Stimulated activated naive B cell treated with anti-CD40 and anti-IgM and Interleukin-4, amounts not matched to agents 10 μg/mL and 1 μg/mL and 100 μg/mL, for 72 hours (primary cell): ENCODE results near the gene DENND11.
A peak's percentile ranks its signal among the peaks of the same experiment; 100 is the strongest.

Experiments
- ATAC-seq, 2 donors: fragments of 150-1000 bp; cut with Tn5 transposase; replicated peaks; 2 replicates each; pipeline ENCODE4 v1.10.0; 2021; ENCODE audit warnings: moderate library complexity in 1 of 2
- DNase-seq: peaks from one replicate; pipeline ENCODE4 v3.0.0; 2021
- H3K27ac Mint-ChIP-seq: one replicate; pipeline ENCODE4 v1.8.0; 2022; ENCODE audit warnings: mild to moderate bottlenecking, mixed read lengths
- H3K27me3 Mint-ChIP-seq, 2 donors: one replicate each; pipeline ENCODE4 v1.8.0; 2022; ENCODE audit warnings: mixed read lengths in 2 of 2
- H3K36me3 Mint-ChIP-seq, 2 donors: one replicate each; pipeline ENCODE4 v1.8.0; 2022; ENCODE audit warnings: mixed read lengths in 2 of 2, mild to moderate bottlenecking in 1 of 2
- H3K4me1 Mint-ChIP-seq, 2 donors: one replicate each; pipeline ENCODE4 v1.8.0; 2022; ENCODE audit warnings: mixed read lengths in 2 of 2, mild to moderate bottlenecking in 1 of 2
- H3K4me3 Mint-ChIP-seq, 2 donors: one replicate each; pipeline ENCODE4 v1.8.0; 2022; ENCODE audit warnings: mild to moderate bottlenecking in 2 of 2, mixed read lengths in 2 of 2, moderate library complexity in 1 of 2
- H3K9me3 Mint-ChIP-seq, 2 donors: one replicate each; pipeline ENCODE4 v1.8.0; 2022; ENCODE audit warnings: mixed read lengths in 2 of 2, mild to moderate bottlenecking in 1 of 2

Gene DENND11

GRCh38 chr7:141702047-141702567 lies at the start of gene DENND11:
DENND11 (minus strand) TSS chr7:141702166; CDS start chr7:141702153, 13 bp downstream.
- Mint-ChIP-seq H3K4me1 (peaks cover 35 to 46% of the 10 kb centered on the region in 2 donors), H3K27me3 (no peaks in the 10 kb centered on the region), H3K4me3 (peak within 1 kb of the TSS; percentile 80 to 81), H3K27ac (peak within 1 kb of the TSS; percentile 79), H3K36me3 (peaks cover 0 to 1% of the 10 kb centered on the region in 2 donors), H3K9me3 (no peaks in the 10 kb centered on the region)
- DNase-seq (peak; percentile 21), ATAC-seq (peak; percentile 76 to 82)

GRCh38 chr7:141748396-141748795 lies 46.4 kb upstream of the DENND11 start:
- Mint-ChIP-seq H3K36me3 (peaks cover 45 to 63% of the 10 kb centered on the region in 2 donors), H3K4me3 (no peak overlapping the region), H3K9me3 (peaks cover 4 to 7% of the 10 kb centered on the region in 2 donors), H3K27me3 (no peaks in the 10 kb centered on the region), H3K27ac (no peak overlapping the region), H3K4me1 (peaks cover 1 to 10% of the 10 kb centered on the region in 2 donors)
- ATAC-seq (no peak), DNase-seq (no peak)

- no peak for DNase-seq
- Mint-ChIP-seq H3K4me1 (peaks cover 15 to 33% of the 10 kb centered on the region in 2 donors), H3K27me3 (no peaks in the 10 kb centered on the region), H3K9me3 (no peaks in the 10 kb centered on the region), H3K36me3 (peaks cover 28 to 53% of the 10 kb centered on the region in 2 donors), H3K4me3 (no peak overlapping the region), H3K27ac (no peak overlapping the region)
- no peak for ATAC-seq
These were observed 42.2 kb upstream of the DENND11 start for GRCh38 chr7:141744131-141744530.

- DNase-seq (no peak), ATAC-seq (no peak)
- H3K36me3 Mint-ChIP-seq, result peaks cover 31 to 54% of the 10 kb centered on the region in 2 donors
- H3K4me1 Mint-ChIP-seq, result peaks cover 17 to 38% of the 10 kb centered on the region in 2 donors
- no peak overlapping the region for H3K27ac Mint-ChIP-seq
- no peak overlapping the region for H3K4me3 Mint-ChIP-seq
- no peaks in the 10 kb centered on the region for H3K27me3 Mint-ChIP-seq
- no peaks in the 10 kb centered on the region for H3K9me3 Mint-ChIP-seq
These were observed 40.3 kb upstream of the DENND11 start for GRCh38 chr7:141742229-141742628.

GRCh38 chr7:141739250-141739649 lies 37.3 kb upstream of the DENND11 start:
- ATAC-seq (no peak), DNase-seq (no peak)
- Mint-ChIP-seq H3K36me3 (peaks cover 29 to 42% of the 10 kb centered on the region in 2 donors), H3K4me3 (peak overlapping the region; percentile 96 to 98), H3K27ac (peak overlapping the region; percentile 81), H3K9me3 (no peaks in the 10 kb centered on the region), H3K4me1 (peaks cover 17 to 37% of the 10 kb centered on the region in 2 donors), H3K27me3 (no peaks in the 10 kb centered on the region)

- Mint-ChIP-seq H3K9me3 (no peaks in the 10 kb centered on the region), H3K27me3 (no peaks in the 10 kb centered on the region), H3K4me3 (peak overlapping the region; percentile 96 to 98), H3K27ac (peak overlapping the region; percentile 98), H3K4me1 (peaks cover 15 to 31% of the 10 kb centered on the region in 2 donors), H3K36me3 (peaks cover 26 to 36% of the 10 kb centered on the region in 2 donors)
- no peak for DNase-seq
- no peak for ATAC-seq
These were observed 36.6 kb upstream of the DENND11 start for GRCh38 chr7:141738592-141739013.

GRCh38 chr7:141737836-141738591 lies 36.0 kb upstream of the DENND11 start, which contains the start of gene SSBP1:
SSBP1 (plus strand) TSS chr7:141738358; CDS start chr7:141739167, 809 bp downstream.
- Mint-ChIP-seq H3K27me3 (no peaks in the 10 kb centered on the region), H3K4me3 (peak within 1 kb of the TSS; percentile 96 to 98), H3K4me1 (peaks cover 15 to 25% of the 10 kb centered on the region in 2 donors), H3K36me3 (peaks cover 21 to 30% of the 10 kb centered on the region in 2 donors), H3K27ac (peak within 1 kb of the TSS; percentile 98), H3K9me3 (no peaks in the 10 kb centered on the region)
- ATAC-seq, result peak; percentile 88 to 90
- peak; percentile 92 for DNase-seq

GRCh38 chr7:141737118-141737835 lies 35.3 kb upstream of the DENND11 start:
- peak overlapping the region; percentile 98 for H3K27ac Mint-ChIP-seq
- peaks cover 12 to 19% of the 10 kb centered on the region in 2 donors for H3K4me1 Mint-ChIP-seq
- no peaks in the 10 kb centered on the region for H3K27me3 Mint-ChIP-seq
- no peak for ATAC-seq
- no peak for DNase-seq
- peak overlapping the region; percentile 96 to 98 for H3K4me3 Mint-ChIP-seq
- H3K36me3 Mint-ChIP-seq, result peaks cover 15 to 23% of the 10 kb centered on the region in 2 donors
- no peaks in the 10 kb centered on the region for H3K9me3 Mint-ChIP-seq

GRCh38 chr7:141731476-141732149 lies 29.6 kb upstream of the DENND11 start:
- no peak for DNase-seq
- no peaks in the 10 kb centered on the region for H3K9me3 Mint-ChIP-seq
- peak overlapping the region in 1 of 2 donors; percentile 3 for H3K4me3 Mint-ChIP-seq
- ATAC-seq, result no peak
- H3K27ac Mint-ChIP-seq, result no peak overlapping the region
- H3K4me1 Mint-ChIP-seq, result no peaks in the 10 kb centered on the region
- no peaks in the 10 kb centered on the region for H3K27me3 Mint-ChIP-seq
- no peaks in the 10 kb centered on the region for H3K36me3 Mint-ChIP-seq

GRCh38 chr7:141729020-141729419 lies 27.1 kb upstream of the DENND11 start:
- no peaks in the 10 kb centered on the region for H3K27me3 Mint-ChIP-seq
- H3K36me3 Mint-ChIP-seq, result no peaks in the 10 kb centered on the region
- ATAC-seq (no peak), DNase-seq (no peak)
- no peaks in the 10 kb centered on the region for H3K9me3 Mint-ChIP-seq
- no peaks in the 10 kb centered on the region for H3K4me1 Mint-ChIP-seq
- H3K27ac Mint-ChIP-seq, result no peak overlapping the region
- no peak overlapping the region for H3K4me3 Mint-ChIP-seq

GRCh38 chr7:141722529-141722928 lies 20.6 kb upstream of the DENND11 start:
- Mint-ChIP-seq H3K9me3 (no peaks in the 10 kb centered on the region), H3K27me3 (no peaks in the 10 kb centered on the region), H3K4me3 (no peak overlapping the region), H3K36me3 (no peaks in the 10 kb centered on the region), H3K27ac (no peak overlapping the region), H3K4me1 (peaks cover 0 to 4% of the 10 kb centered on the region in 2 donors)
- DNase-seq (no peak), ATAC-seq (no peak)

GRCh38 chr7:141717450-141717849 lies 15.5 kb upstream of the DENND11 start:
- no peak for DNase-seq
- ATAC-seq, result no peak
- Mint-ChIP-seq H3K36me3 (no peaks in the 10 kb centered on the region), H3K4me3 (no peak overlapping the region), H3K9me3 (no peaks in the 10 kb centered on the region), H3K27ac (no peak overlapping the region), H3K4me1 (peaks cover 0 to 4% of the 10 kb centered on the region in 2 donors), H3K27me3 (no peaks in the 10 kb centered on the region)

GRCh38 chr7:141715794-141716689 lies 14.1 kb upstream of the DENND11 start:
- Mint-ChIP-seq H3K36me3 (no peaks in the 10 kb centered on the region), H3K4me3 (no peak overlapping the region), H3K4me1 (peaks cover 0 to 4% of the 10 kb centered on the region in 2 donors), H3K27ac (no peak overlapping the region), H3K27me3 (no peaks in the 10 kb centered on the region), H3K9me3 (no peaks in the 10 kb centered on the region)
- DNase-seq (no peak), ATAC-seq (no peak)
